Body of pancreas (tissue), 4 donors: ENCODE data around the gene GRK4. TPM values are rescaled to one million over a fixed set of nuclear protein-coding genes. Genes with fewer than 3 reads are reported as not detected.
"Not testable (repeated sequence)": the region's sequence is repeated elsewhere in the genome, so short reads cannot be mapped to it uniquely, and the experiment has no call there.

Source experiments
- ATAC-seq: fragments of 150-250 bp; one replicate; pipeline ENCODE4 v1.9.1; 2016
- DNase-seq, 4 donors: peaks; one replicate each; pipeline ENCODE4 v3.0.0-alpha.2; 2019
- H3K27ac ChIP-seq, 4 donors: fragments of 200-600 bp; sonication (generic); 1 replicate in 3 of 4; 2 replicates in 1 of 4; pipeline versions ENCODE4 v1.5.1 to v1.6.1; 2016 to 2019; ENCODE audit warnings: mild to moderate bottlenecking in 1 of 4, mixed read lengths in 1 of 4, moderate library complexity in 1 of 4
- H3K27me3 ChIP-seq, 2 donors: fragments of 200-600 bp; sonication (generic); one replicate each; pipeline ENCODE4 v1.6.0; 2016; ENCODE audit warnings: mild to moderate bottlenecking in 1 of 2
- H3K36me3 ChIP-seq, 2 donors: fragments of 200-600 bp; sonication (generic); replicated peaks in 1 of 2; 2 replicates each; pipeline ENCODE4 v1.5.1; 2016; ENCODE audit warnings: low read depth in 2 of 2; ENCODE audit not compliant: insufficient read depth in 1 of 2
- H3K4me1 ChIP-seq: fragments of 200-600 bp; sonication (generic); one replicate; pipeline ENCODE4 v1.6.0; 2016
- H3K4me3 ChIP-seq, 2 donors: fragments of 200-600 bp; sonication (generic); 1 replicate in 1 of 2; 2 replicates in 1 of 2; pipeline ENCODE4 v1.5.1; 2016 to 2019
- H3K9me3 ChIP-seq, 3 donors: fragments of 200-600 bp; sonication (generic); 1 replicate in 2 of 3; 2 replicates in 1 of 3; pipeline ENCODE4 v1.5.1; 2016
- POLR2A ChIP-seq, 3 donors: fragments of 450-650 bp; IDR thresholded peaks; one replicate each; pipeline ENCODE4 v1.6.1; 2016; ENCODE audit warnings: antibody characterized with exemption in 3 of 3, mild to moderate bottlenecking in 2 of 3
- WGBS, 2 donors: methylation state at CpG; one replicate each; pipeline ENCODE4 v1.1.5; 2017; 5-methylcytosine and 5-hydroxymethylcytosine counted together
- intact Hi-C: fragments of 100-400 bp; cut with DNase I; formaldehyde crosslinking; loops from one replicate; pipeline ENCODE4 v1.15.1; 2023
- total RNA-seq, 2 donors: library from RNA; depleted of rRNA; stranded (reverse); fragments of >200 nt; gene quantifications; one replicate each; pipeline ENCODE4 v1.1.0, GENCODE V29; 2016
- TF ChIP-seq, protein P1 (sequence below), 7 experiments: fragments of 450-650 bp in 4 of 7; fragments of 200-600 bp in 3 of 7; sonication (generic) in 3 of 7; IDR thresholded peaks; one replicate each; pipeline ENCODE4 v1.5.1; 2016 to 2019; ENCODE audit warnings: antibody characterized with exemption in 7 of 7

Gene GRK4
- total RNA-seq, 2 donors from 2014 or later = 6.5 to 14.5 TPM

DNA sequence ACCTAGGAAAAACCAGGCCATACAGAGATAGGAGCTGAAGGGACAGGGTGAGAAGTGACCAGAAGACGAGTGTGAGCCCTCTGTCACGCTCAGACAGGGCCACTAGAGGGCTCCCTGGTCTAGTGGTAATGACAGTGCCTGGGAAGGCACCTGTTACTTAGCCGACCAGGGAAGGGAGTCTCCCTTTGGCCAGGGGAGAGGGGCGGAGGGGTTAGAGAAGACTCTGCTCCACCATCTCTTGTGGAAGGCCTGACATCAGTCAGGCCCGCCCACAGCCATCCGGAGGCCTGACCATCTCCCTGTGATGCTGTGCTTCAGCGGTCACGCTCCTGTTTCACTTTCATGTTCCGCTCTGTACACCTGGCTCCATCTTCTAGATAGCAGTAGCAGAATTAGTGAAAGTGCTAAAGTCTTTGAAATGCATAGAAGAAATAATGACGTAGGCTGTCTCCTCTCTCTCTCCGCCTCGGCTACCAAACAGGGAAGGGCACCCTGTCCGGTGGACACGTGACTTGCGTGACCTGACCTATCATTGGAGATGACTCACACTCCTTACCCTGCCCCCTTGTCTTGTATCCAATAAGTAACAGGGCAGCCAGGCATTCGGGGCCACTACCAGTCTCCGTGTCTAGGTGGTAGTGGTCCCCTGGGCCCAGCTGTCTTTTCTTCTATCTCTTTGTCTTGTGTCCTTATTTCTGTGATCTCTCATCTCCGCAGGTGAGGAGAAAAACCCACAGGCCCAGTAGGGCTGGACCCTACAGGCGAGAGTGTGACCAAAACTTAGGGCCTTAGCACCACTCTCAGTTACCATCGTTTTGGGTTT, 84.3 kb downstream of the GRK4 start:
- DNase-seq = peak; percentile 72 to 84 (median 76)
- Histone ChIP-seq H3K36me3 (no peaks in the 10 kb centered on the region), H3K27ac (no peak overlapping the region), H3K27me3 (no peaks in the 10 kb centered on the region), H3K4me3 (peak overlapping the region in 1 of 2 donors; percentile 13), H3K4me1 (peaks cover 12% of the 10 kb centered on the region), H3K9me3 (no peaks in the 10 kb centered on the region)
- ATAC-seq = peak; percentile 81
- TF ChIP-seq POLR2A (IDR thresholded peaks at IDR 0.05) = no peak
- TF ChIP-seq, protein P1, sequence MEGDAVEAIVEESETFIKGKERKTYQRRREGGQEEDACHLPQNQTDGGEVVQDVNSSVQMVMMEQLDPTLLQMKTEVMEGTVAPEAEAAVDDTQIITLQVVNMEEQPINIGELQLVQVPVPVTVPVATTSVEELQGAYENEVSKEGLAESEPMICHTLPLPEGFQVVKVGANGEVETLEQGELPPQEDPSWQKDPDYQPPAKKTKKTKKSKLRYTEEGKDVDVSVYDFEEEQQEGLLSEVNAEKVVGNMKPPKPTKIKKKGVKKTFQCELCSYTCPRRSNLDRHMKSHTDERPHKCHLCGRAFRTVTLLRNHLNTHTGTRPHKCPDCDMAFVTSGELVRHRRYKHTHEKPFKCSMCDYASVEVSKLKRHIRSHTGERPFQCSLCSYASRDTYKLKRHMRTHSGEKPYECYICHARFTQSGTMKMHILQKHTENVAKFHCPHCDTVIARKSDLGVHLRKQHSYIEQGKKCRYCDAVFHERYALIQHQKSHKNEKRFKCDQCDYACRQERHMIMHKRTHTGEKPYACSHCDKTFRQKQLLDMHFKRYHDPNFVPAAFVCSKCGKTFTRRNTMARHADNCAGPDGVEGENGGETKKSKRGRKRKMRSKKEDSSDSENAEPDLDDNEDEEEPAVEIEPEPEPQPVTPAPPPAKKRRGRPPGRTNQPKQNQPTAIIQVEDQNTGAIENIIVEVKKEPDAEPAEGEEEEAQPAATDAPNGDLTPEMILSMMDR (IDR thresholded peaks at IDR 0.05) = peak; percentile 60 to 77 (median 70)
- intact Hi-C loops = no loop called here
- WGBS, 2 donors = 30 to 41% methylated on average over 18 to 20 of the region's 20 CpGs

DNA sequence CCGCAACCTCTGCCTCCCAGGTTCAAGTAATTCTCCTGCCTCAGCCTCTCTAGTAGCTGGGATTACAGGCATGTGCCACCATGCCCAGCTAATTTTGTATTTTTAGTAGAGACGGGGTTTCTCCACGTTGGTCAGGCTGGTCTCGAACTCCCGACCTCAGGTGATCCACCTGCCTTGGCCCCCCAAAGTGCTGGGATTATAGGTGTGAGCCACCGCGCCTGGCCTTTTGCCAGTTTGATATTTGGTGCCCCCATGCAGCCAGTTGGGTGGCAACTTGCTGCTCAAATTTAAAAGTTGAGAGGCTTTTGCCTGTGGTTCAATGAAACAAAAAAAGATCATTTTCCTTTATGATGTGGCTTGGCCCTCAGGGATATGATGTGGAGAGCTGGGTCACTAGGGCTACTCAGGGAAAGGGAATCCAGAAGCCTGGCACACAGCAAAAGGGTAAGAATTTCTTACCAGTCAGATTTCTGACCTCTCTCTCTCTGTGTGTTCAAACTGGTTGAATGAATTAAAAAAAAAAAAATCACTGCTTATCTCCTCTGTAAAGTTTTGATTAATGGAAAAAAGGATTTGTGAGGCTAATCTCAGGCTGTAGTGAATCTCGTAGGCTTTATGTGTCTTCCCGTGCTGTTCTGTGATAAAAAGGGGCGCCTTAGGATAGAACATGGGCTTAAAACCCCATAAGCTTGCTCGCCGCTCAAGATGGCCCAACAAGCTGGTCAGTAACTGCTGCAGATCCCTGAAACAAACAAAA, 87.9 kb downstream of the GRK4 start:
- H3K9me3 ChIP-seq, H3K4me1 ChIP-seq, ATAC-seq, intact Hi-C loops, H3K27ac ChIP-seq, H3K36me3 ChIP-seq, DNase-seq, H3K4me3 ChIP-seq, H3K27me3 ChIP-seq: not testable (repeated sequence)
- WGBS, 2 donors = 79% methylated on average over 8 to 12 of the region's 12 CpGs

DNA sequence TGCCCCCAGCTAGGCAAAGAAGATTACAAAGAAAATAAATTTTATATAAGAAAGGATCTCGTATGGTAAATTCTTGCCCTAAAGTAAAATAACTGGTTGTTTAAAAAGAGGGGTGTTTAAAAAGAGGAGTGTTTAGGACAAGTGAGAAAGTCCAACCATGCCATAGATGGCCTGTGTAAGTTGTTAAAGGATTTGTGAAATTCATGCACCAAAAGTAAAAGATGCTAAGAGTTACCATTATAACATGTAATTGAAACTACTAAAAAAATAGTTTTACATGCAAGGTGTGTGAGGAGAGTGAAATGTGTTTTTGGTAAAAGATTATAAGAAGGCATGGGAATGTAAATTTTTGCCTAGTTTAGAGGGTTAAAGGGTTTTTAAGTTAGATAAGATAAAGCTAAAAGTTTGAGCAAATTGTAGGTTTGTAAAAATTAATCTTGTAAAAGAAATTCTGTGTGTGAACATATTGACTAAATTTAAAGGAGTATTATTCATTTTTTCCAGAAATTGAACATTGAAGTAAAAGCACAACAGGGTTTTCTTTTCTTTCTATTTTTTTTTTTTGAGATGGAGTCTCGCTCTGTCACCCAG, 90.9 kb downstream of the GRK4 start:
- intact Hi-C loops = no loop called here
- no peak for ATAC-seq
- no peaks in the 10 kb centered on the region for H3K27me3 ChIP-seq
- no peaks in the 10 kb centered on the region for H3K4me1 ChIP-seq
- no peak for DNase-seq
- no peak overlapping the region for H3K27ac ChIP-seq
- 94 to 98% methylated on average over 2 of the region's 2 CpGs for whole genome bisulfite sequencing, 2 donors
- TF ChIP-seq, protein P1 (IDR thresholded peaks at IDR 0.05) = no peak
- TF ChIP-seq POLR2A (IDR thresholded peaks at IDR 0.05) = no peak
- H3K4me3 ChIP-seq = no peak overlapping the region
- H3K9me3 ChIP-seq = no peaks in the 10 kb centered on the region
- no peaks in the 10 kb centered on the region for H3K36me3 ChIP-seq

DNA sequence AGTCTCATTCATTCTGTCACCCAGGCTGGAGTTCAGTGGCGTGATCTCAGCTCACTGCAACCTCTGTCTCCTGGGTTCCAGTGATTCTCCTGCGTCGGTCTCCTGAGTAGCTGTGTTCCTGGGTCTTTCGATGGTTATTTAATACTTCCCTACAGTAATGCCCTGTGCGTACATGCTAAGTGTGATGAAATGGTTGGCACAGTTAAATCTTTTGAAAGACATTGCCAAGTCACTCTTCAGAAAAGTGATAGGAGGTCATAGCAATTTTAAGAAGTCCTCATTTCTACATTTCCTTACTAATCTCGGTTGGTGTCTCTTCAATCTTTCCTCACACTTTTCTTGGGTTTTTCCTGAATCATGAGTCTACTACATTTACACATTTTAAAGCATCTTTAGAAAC, 96.6 kb downstream of the GRK4 start:
- no peak overlapping the region for H3K4me3 ChIP-seq

More for the DNA sequence above, 96.6 kb downstream of the GRK4 start:
- 77 to 81% methylated on average over 6 of the region's 6 CpGs for WGBS, 2 donors
- Histone ChIP-seq H3K27me3 (no peaks in the 10 kb centered on the region), H3K36me3 (no peaks in the 10 kb centered on the region), H3K4me1 (no peaks in the 10 kb centered on the region), H3K27ac (no peak overlapping the region), H3K9me3 (no peaks in the 10 kb centered on the region)
- ATAC-seq = no peak
- intact Hi-C loops = no loop called here
- no peak for DNase-seq
- no peak for TF ChIP-seq POLR2A (IDR thresholded peaks at IDR 0.05)
- TF ChIP-seq, protein P1 (IDR thresholded peaks at IDR 0.05) = no peak
